ENCODE results near the gene NME1. TPM values are rescaled to one million over a fixed set of nuclear protein-coding genes. Genes with fewer than 3 reads are reported as not detected.

The NME1 gene
- total RNA-seq, 1 experiment from 2014 or later, result 238 TPM

GRCh38 chr17:51119415-51120356 lies 33.7 kb upstream of the NME1 start:
- Mint-ChIP-seq H3K4me3 (peak overlapping the region; percentile 95), H3K9me3 (no peaks in the 10 kb centered on the region), H3K4me1 (peaks cover 27% of the 10 kb centered on the region), H3K36me3 (no peaks in the 10 kb centered on the region), H3K27ac (peak overlapping the region; percentile 98), H3K27me3 (ENCODE audit: low read depth) (no peaks in the 10 kb centered on the region)
- ChIA-PET POLR2A (interaction anchor here (0.8 to 2.2 kb wide), 4 partner anchors 34 to 253 kb away, joined by 5 to 11 read pairs (median 6); partner anchors contain the start of genes NME1, NME2 and TOB1), CTCF (interaction anchor here (0.8 to 2.3 kb wide), 8 partner anchors 9 to 119 kb away, joined by 3 to 23 read pairs (median 4); partner anchors contain the start of genes NME1 and NME2)
- TF ChIP-seq ZSCAN18 (CRISPR knock-in tag; IDR thresholded peaks at IDR 0.05), result no peak
- TF ChIP-seq FOXP1 (CRISPR knock-in tag; IDR thresholded peaks at IDR 0.05; ENCODE audit: borderline replicate concordance), result 0 out of 2 replicates have a peak, but pooled peaks have one; percentile 47
- peak; percentile 15 for ATAC-seq
- DNase-seq (ENCODE audit: low spot score), result peak; percentile 51

- CTCF ChIA-PET, result interaction anchor here (0.8 to 2.3 kb wide), 6 partner anchors 10 to 119 kb away, joined by 3 to 23 read pairs (median 4); partner anchors contain the start of genes NME1 and NME2
- peak; percentile 33 for DNase-seq (ENCODE audit: low spot score)
- H3K4me1 Mint-ChIP-seq, result peaks cover 27% of the 10 kb centered on the region
- no peaks in the 10 kb centered on the region for H3K36me3 Mint-ChIP-seq
- peak; percentile 8 for ATAC-seq
- H3K27me3 Mint-ChIP-seq (ENCODE audit: low read depth), result no peaks in the 10 kb centered on the region
- no peaks in the 10 kb centered on the region for H3K9me3 Mint-ChIP-seq
- peak overlapping the region; percentile 98 for H3K27ac Mint-ChIP-seq
- POLR2A ChIA-PET, result interaction anchor here (0.6 to 2.2 kb wide), 6 partner anchors 33 to 388 kb away, joined by 3 to 11 read pairs (median 5); partner anchors contain the start of genes NME1, NME2 and TOB1
- H3K4me3 Mint-ChIP-seq, result peak overlapping the region; percentile 95
- TF ChIP-seq JUN (CRISPR knock-in tag; IDR thresholded peaks at IDR 0.05) (no peak), ESRRA (CRISPR knock-in tag; IDR thresholded peaks at IDR 0.05; ENCODE audit: borderline replicate concordance) (0 out of 2 replicates have a peak, but pooled peaks have one; percentile 17), NFATC4 (CRISPR knock-in tag; IDR thresholded peaks at IDR 0.05) (no peak), RELA (CRISPR knock-in tag; IDR thresholded peaks at IDR 0.05; ENCODE audit: borderline replicate concordance) (peak; percentile 62; the same call in 1 of the 2 replicates), FOXK1 (CRISPR knock-in tag; IDR thresholded peaks at IDR 0.05) (0 out of 2 replicates have a peak, but pooled peaks have one; percentile 11), ZNF232 (CRISPR knock-in tag; IDR thresholded peaks at IDR 0.05) (no peak), FOXP1 (CRISPR knock-in tag; IDR thresholded peaks at IDR 0.05; ENCODE audit: borderline replicate concordance) (0 out of 2 replicates have a peak, but pooled peaks have one; percentile 23), ZNF671 (CRISPR knock-in tag; IDR thresholded peaks at IDR 0.05) (no peak), OVOL2 (CRISPR knock-in tag; IDR thresholded peaks at IDR 0.05; ENCODE audit: borderline replicate concordance) (no peak)
Measured at GRCh38 chr17:51120357-51120738, 33.0 kb upstream of the NME1 start.

- peak within 1 kb of the TSS; percentile 96 for H3K4me3 Mint-ChIP-seq
- ChIA-PET POLR2A (interaction anchor here (0.6 to 2.2 kb wide), 6 partner anchors 32 to 389 kb away, joined by 3 to 11 read pairs (median 5); partner anchors contain the start of genes NME1, NME2 and TOB1), CTCF (interaction anchor here (0.9 to 2.3 kb wide), 6 partner anchors 10 to 120 kb away, joined by 3 to 23 read pairs (median 4); partner anchors contain the start of genes NME1 and NME2)
- H3K27ac Mint-ChIP-seq, result peak within 1 kb of the TSS; percentile 99
- H3K9me3 Mint-ChIP-seq, result no peaks in the 10 kb centered on the region
- no peaks in the 10 kb centered on the region for H3K36me3 Mint-ChIP-seq
- peaks cover 27% of the 10 kb centered on the region for H3K4me1 Mint-ChIP-seq
- ATAC-seq (peak; percentile 82), DNase-seq (ENCODE audit: low spot score) (peak; percentile 94)
- no peaks in the 10 kb centered on the region for H3K27me3 Mint-ChIP-seq (ENCODE audit: low read depth)
- TF ChIP-seq PRDM15 (CRISPR knock-in tag; IDR thresholded peaks at IDR 0.05) (no peak), ARID4B (CRISPR knock-in tag; IDR thresholded peaks at IDR 0.05; ENCODE audit: borderline replicate concordance) (no peak), NR2C2 (CRISPR knock-in tag; IDR thresholded peaks at IDR 0.05) (no peak), ETV6 (CRISPR knock-in tag; IDR thresholded peaks at IDR 0.05) (no peak), CREM (CRISPR knock-in tag; IDR thresholded peaks at IDR 0.05) (peak; percentile 84; the same call in 1 of the 2 replicates)
Measured at GRCh38 chr17:51120739-51121619, 32.4 kb upstream of the NME1 start, which contains the start of gene SPAG9. SPAG9 (minus strand) TSS chr17:51120868; CDS start chr17:51120656, 212 bp downstream.

All from WTC11 (cell line).